Fibroblast of lung (primary cell): Measurements from ENCODE around the gene COL4A6.

Source experiments
- EZH2 ChIP-seq: IDR thresholded peaks from 2 replicates; pipeline ENCODE4 v1.5.1; 2012; ENCODE audit warnings: low read length, control low read depth, mild to moderate bottlenecking; ENCODE audit errors: missing control alignments
- TF ChIP-seq, protein P1 (sequence below), 2 donors: IDR thresholded peaks in 1 of 2; conservative IDR thresholded peaks in 1 of 2; 1 replicate in 1 of 2; 2 replicates in 1 of 2; pipeline ENCODE4 v1.5.1; 2011 to 2012; ENCODE audit warnings: low read length in 2 of 2, control low read depth in 1 of 2, inconsistent platforms in 1 of 2, low read depth in 1 of 2, mild to moderate bottlenecking in 1 of 2

DNA sequence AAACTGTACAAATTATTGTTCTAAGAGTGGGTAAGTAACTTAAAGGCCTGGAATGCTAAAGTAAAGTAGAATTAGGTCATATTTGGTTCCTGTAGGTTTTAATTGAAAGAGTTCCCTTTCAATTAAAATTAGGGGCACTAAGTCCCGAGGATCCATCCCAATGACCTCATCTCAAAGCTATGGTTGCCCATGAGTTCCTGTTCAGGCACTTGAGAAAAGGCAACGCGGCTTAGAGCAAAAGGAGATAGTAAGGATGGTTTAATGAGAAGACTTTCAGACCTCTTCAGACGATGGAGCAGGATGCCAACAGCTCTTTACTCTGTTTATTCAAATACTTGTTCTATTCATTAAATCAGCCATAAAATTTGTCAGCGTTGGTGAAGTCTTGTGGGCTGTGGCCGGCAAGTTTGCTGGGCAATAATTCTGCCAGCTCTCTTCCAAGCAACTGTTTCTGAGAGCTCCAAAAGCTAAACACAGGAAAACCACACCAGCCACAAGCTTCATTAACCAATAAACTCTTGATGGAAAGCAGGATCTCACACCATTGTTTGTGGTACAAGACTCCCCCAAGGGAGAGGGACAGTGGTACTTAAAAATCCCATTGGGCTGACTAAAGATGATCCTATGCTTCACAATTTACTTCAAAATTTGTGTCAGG, 167.4 kb downstream of the COL4A6 start:
- TF ChIP-seq EZH2: no peak
- TF ChIP-seq, protein P1, sequence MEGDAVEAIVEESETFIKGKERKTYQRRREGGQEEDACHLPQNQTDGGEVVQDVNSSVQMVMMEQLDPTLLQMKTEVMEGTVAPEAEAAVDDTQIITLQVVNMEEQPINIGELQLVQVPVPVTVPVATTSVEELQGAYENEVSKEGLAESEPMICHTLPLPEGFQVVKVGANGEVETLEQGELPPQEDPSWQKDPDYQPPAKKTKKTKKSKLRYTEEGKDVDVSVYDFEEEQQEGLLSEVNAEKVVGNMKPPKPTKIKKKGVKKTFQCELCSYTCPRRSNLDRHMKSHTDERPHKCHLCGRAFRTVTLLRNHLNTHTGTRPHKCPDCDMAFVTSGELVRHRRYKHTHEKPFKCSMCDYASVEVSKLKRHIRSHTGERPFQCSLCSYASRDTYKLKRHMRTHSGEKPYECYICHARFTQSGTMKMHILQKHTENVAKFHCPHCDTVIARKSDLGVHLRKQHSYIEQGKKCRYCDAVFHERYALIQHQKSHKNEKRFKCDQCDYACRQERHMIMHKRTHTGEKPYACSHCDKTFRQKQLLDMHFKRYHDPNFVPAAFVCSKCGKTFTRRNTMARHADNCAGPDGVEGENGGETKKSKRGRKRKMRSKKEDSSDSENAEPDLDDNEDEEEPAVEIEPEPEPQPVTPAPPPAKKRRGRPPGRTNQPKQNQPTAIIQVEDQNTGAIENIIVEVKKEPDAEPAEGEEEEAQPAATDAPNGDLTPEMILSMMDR (conservative IDR thresholded peaks at IDR 0.05 in 1 of 2, IDR thresholded peaks at IDR 0.05 in 1 of 2; ENCODE audit: low read depth in 1 of 2, low read length in 2 of 2): no peak
